Lower lobe of right lung (tissue), 2 donors: Measurements from ENCODE around the gene NOP14. TPM values are rescaled to one million over a fixed set of nuclear protein-coding genes. Genes with fewer than 3 reads are reported as not detected.
A peak's percentile ranks its signal among the peaks of the same experiment; 100 is the strongest.

ENCODE experiments used
- ATAC-seq, 2 donors: fragments of 200-7000 bp; cut with Tn5 transposase; one replicate each; pipeline ENCODE4 v1.9.1; 2020 to 2022; ENCODE audit warnings: mild to moderate bottlenecking in 2 of 2, moderate library complexity in 2 of 2
- DNase-seq: peaks from one replicate; pipeline ENCODE4 v3.0.0-alpha.2; 2020
- H3K27ac ChIP-seq: fragments of 200-600 bp; one replicate; pipeline ENCODE4 v1.8.0; 2022
- H3K27me3 ChIP-seq: fragments of 200-600 bp; one replicate; pipeline ENCODE4 v1.8.0; 2022; ENCODE audit warnings: low read depth
- H3K36me3 ChIP-seq: fragments of 200-600 bp; one replicate; pipeline ENCODE4 v1.8.0; 2022; ENCODE audit warnings: mild to moderate bottlenecking
- H3K4me1 ChIP-seq: fragments of 200-600 bp; one replicate; pipeline ENCODE4 v1.8.0; 2022
- H3K4me3 ChIP-seq: fragments of 200-600 bp; one replicate; pipeline ENCODE4 v1.8.0; 2022; ENCODE audit warnings: mild to moderate bottlenecking
- H3K9me3 ChIP-seq: fragments of 200-600 bp; one replicate; pipeline ENCODE4 v1.8.0; 2022
- CTCF ChIP-seq: fragments of 200-600 bp; IDR thresholded peaks from one replicate; pipeline ENCODE4 v1.8.0; 2022; ENCODE audit warnings: antibody characterized with exemption, mild to moderate bottlenecking
- intact Hi-C: fragments of 100-400 bp; cut with DNase I; formaldehyde crosslinking; loops from one replicate; pipeline ENCODE4 v1.11.0; 2022
- total RNA-seq: library from RNA; stranded (reverse); fragmentation: NEBNext Ultra II Directional; extraction: Animal tissue kit (Norgen Biotek cat#: 25700); gene quantifications from one replicate; pipeline ENCODE4 v1.2.1, GENCODE V29; 2021
- donor health status: DM: no; HTN: yes; CAD: no; lungs with severe emphysema.

Gene NOP14
- total RNA-seq, 1 donor from 2014 or later, result 20.7 TPM

- DNase-seq (no peak), ATAC-seq (peak in 1 of 2 donors; percentile 3)
- H3K36me3 ChIP-seq, result peaks cover 98% of the 10 kb centered on the region
- no peaks in the 10 kb centered on the region for H3K4me1 ChIP-seq
- no peak overlapping the region for H3K27ac ChIP-seq
- no peak overlapping the region for H3K4me3 ChIP-seq
- TF ChIP-seq CTCF, result no peak
- H3K27me3 ChIP-seq, result no peaks in the 10 kb centered on the region
- no peaks in the 10 kb centered on the region for H3K9me3 ChIP-seq
- intact Hi-C loops, result no loop called here
These were observed 19.7 kb downstream of the NOP14 start for GRCh38 chr4:2943364-2944090.

GRCh38 chr4:2942532-2943363 lies 20.5 kb downstream of the NOP14 start:
- Histone ChIP-seq H3K27ac (peak overlapping the region; percentile 18), H3K4me1 (no peaks in the 10 kb centered on the region), H3K9me3 (no peaks in the 10 kb centered on the region), H3K27me3 (no peaks in the 10 kb centered on the region), H3K4me3 (no peak overlapping the region), H3K36me3 (peaks cover 98% of the 10 kb centered on the region)
- peak; percentile 68 to 80 for ATAC-seq
- TF ChIP-seq CTCF, result no peak
- intact Hi-C loops, result no loop called here
- peak; percentile 78 for DNase-seq

- Histone ChIP-seq H3K36me3 (peaks cover 98% of the 10 kb centered on the region), H3K4me1 (peaks cover 4% of the 10 kb centered on the region), H3K27me3 (no peaks in the 10 kb centered on the region), H3K27ac (peak overlapping the region; percentile 18), H3K4me3 (no peak overlapping the region), H3K9me3 (no peaks in the 10 kb centered on the region)
- intact Hi-C loops, result no loop called here
- ATAC-seq (no peak), DNase-seq (no peak)
- TF ChIP-seq CTCF, result no peak
These were observed 21.1 kb downstream of the NOP14 start for GRCh38 chr4:2942037-2942531.

GRCh38 chr4:2941138-2942036 lies 21.8 kb downstream of the NOP14 start:
- DNase-seq (no peak), ATAC-seq (no peak)
- H3K36me3 ChIP-seq, result peaks cover 97% of the 10 kb centered on the region
- H3K27ac ChIP-seq, result peak overlapping the region; percentile 18
- TF ChIP-seq CTCF, result no peak
- no peaks in the 10 kb centered on the region for H3K27me3 ChIP-seq
- H3K4me3 ChIP-seq, result no peak overlapping the region
- no peaks in the 10 kb centered on the region for H3K9me3 ChIP-seq
- intact Hi-C loops, result no loop called here
- peaks cover 11% of the 10 kb centered on the region for H3K4me1 ChIP-seq
